ENCODE data around the gene STON1. TPM values are rescaled to one million over a fixed set of nuclear protein-coding genes. Genes with fewer than 3 reads are reported as not detected.
A peak's percentile ranks its signal among the peaks of the same experiment; 100 is the strongest.

STON1 gene
- total and polyA plus RNA-seq, 12 donors: 2.2 to 8.9 (median 4.4) TPM

GRCh38 chr2:48496849-48497248 is 33.1 kb upstream of the STON1 start:
- DNase-seq: no peak
- intact Hi-C loops (cut with DNase I): no loop called here
- ATAC-seq: no peak
- peaks cover 0 to 100% (median 47%) of the 10 kb centered on the region in 9 donors for H3K36me3 ChIP-seq
- TF ChIP-seq, protein P1, sequence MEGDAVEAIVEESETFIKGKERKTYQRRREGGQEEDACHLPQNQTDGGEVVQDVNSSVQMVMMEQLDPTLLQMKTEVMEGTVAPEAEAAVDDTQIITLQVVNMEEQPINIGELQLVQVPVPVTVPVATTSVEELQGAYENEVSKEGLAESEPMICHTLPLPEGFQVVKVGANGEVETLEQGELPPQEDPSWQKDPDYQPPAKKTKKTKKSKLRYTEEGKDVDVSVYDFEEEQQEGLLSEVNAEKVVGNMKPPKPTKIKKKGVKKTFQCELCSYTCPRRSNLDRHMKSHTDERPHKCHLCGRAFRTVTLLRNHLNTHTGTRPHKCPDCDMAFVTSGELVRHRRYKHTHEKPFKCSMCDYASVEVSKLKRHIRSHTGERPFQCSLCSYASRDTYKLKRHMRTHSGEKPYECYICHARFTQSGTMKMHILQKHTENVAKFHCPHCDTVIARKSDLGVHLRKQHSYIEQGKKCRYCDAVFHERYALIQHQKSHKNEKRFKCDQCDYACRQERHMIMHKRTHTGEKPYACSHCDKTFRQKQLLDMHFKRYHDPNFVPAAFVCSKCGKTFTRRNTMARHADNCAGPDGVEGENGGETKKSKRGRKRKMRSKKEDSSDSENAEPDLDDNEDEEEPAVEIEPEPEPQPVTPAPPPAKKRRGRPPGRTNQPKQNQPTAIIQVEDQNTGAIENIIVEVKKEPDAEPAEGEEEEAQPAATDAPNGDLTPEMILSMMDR (IDR thresholded peaks at IDR 0.05): no peak
- 84 to 85% methylated on average over 2 of the region's 2 CpGs for WGBS, 2 donors
- H3K4me1 ChIP-seq: no peaks in the 10 kb centered on the region
- no peak overlapping the region for H3K27ac ChIP-seq
- no peak overlapping the region for H3K4me3 ChIP-seq
- H3K9me3 ChIP-seq: no peaks in the 10 kb centered on the region
- H3K27me3 ChIP-seq: no peaks in the 10 kb centered on the region

GRCh38 chr2:48504647-48505327 is 25.2 kb upstream of the STON1 start:
- Histone ChIP-seq H3K9me3 (no peaks in the 10 kb centered on the region), H3K27me3 (no peaks in the 10 kb centered on the region), H3K4me3 (no peak overlapping the region), H3K36me3 (peaks cover 0 to 96% (median 20%) of the 10 kb centered on the region in 9 donors), H3K4me1 (peaks cover 4 to 21% (median 18%) of the 10 kb centered on the region in 9 donors), H3K27ac (no peak overlapping the region)
- ATAC-seq (no peak), DNase-seq (no peak)
- WGBS, 2 donors: 76 to 80% methylated on average over 4 of the region's 4 CpGs
- intact Hi-C loops (cut with DNase I): no loop called here
- TF ChIP-seq, protein P1 (IDR thresholded peaks at IDR 0.05): no peak

- no peak for ATAC-seq
- Histone ChIP-seq H3K27me3 (no peaks in the 10 kb centered on the region), H3K9me3 (no peaks in the 10 kb centered on the region), H3K4me3 (no peak overlapping the region), H3K36me3 (peaks cover 0 to 96% (median 20%) of the 10 kb centered on the region in 9 donors), H3K27ac (no peak overlapping the region), H3K4me1 (peaks cover 7 to 31% (median 21%) of the 10 kb centered on the region in 9 donors)
- intact Hi-C loops (cut with DNase I): no loop called here
- 93 to 94% methylated on average over 4 of the region's 4 CpGs for WGBS, 2 donors
- no peak for DNase-seq
- TF ChIP-seq, protein P1 (IDR thresholded peaks at IDR 0.05): no peak
These were observed 22.8 kb upstream of the STON1 start for GRCh38 chr2:48507111-48507510.

DNA sequence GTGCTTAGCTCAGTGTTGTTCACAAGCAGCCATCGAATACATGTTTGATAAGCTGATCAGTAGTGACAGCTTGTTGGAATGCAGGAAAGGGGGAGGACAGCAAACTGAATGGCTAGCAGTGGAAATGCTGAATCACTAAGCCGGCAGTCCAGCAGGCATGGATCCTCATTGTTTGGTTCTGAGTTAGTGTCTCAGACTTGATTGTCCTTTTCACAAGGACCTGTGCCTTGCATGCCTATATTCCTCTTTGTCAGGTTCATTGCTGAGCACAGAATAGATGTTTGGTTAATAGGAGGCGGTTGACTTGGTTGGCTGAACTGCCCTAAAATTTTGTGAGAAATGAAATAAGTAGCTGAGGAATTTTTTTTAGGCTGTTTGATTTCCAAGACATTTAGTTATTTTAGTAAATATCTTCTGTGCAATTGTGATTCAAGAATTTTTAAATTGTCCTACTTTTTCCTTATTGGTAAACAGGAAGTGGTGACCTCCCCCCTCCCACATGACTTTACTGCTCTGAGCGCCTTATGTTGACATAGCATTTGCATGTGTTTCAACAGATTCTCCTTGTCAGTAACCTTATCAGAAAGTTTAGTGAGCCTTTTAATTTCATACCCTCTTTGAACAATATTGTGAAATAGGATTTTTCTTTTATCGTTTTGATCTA is 21.4 kb upstream of the STON1 start:
- ATAC-seq: peak in 5 of 8 donors; percentile 29 to 60 (median 44)
- Histone ChIP-seq H3K4me1 (peaks cover 7 to 31% (median 21%) of the 10 kb centered on the region in 9 donors), H3K9me3 (no peaks in the 10 kb centered on the region)

More for the DNA sequence above, 21.4 kb upstream of the STON1 start:
- no peak for DNase-seq
- WGBS, 2 donors: 51 to 57% methylated on average over 5 of the region's 5 CpGs
- Histone ChIP-seq H3K36me3 (peaks cover 0 to 97% (median 20%) of the 10 kb centered on the region in 9 donors), H3K4me3 (no peak overlapping the region), H3K27ac (peak overlapping the region in 5 of 10 donors; percentile 1 to 72 (median 39)), H3K27me3 (no peaks in the 10 kb centered on the region)
- TF ChIP-seq, protein P1 (IDR thresholded peaks at IDR 0.05): no peak
- intact Hi-C loops (cut with DNase I): no loop called here

Data from heart right ventricle (tissue), 16 donors.